C4-2B (cell line): ENCODE measurements around the gene TIGAR.

Experiments
- H3K27ac ChIP-seq: fragments of 450-650 bp; 2 replicates; pipeline ENCODE4 v1.5.1; 2017
- CTCF ChIP-seq: fragments of 450-650 bp; conservative IDR thresholded peaks from 2 replicates; pipeline ENCODE4 v1.5.1; 2017; ENCODE audit warnings: mild to moderate bottlenecking
- ZFX ChIP-seq: fragments of 450-650 bp; IDR thresholded peaks from 2 replicates; pipeline ENCODE4 v1.6.1; 2017

The TIGAR gene

GRCh38 chr12:4356041-4356327, 35.0 kb downstream of the TIGAR start:
- TF ChIP-seq ZFX = no peak
- peak; percentile 64 for TF ChIP-seq CTCF
- H3K27ac ChIP-seq = no peak overlapping the region

GRCh38 chr12:4366090-4366489, 45.1 kb downstream of the TIGAR start:
- H3K27ac ChIP-seq = no peak overlapping the region
- TF ChIP-seq CTCF (no peak), ZFX (no peak)

GRCh38 chr12:4369548-4369947, 48.5 kb downstream of the TIGAR start:
- no peak for TF ChIP-seq CTCF
- TF ChIP-seq ZFX = no peak
- H3K27ac ChIP-seq = no peak overlapping the region

GRCh38 chr12:4370265-4370664, 49.3 kb downstream of the TIGAR start:
- no peak overlapping the region for H3K27ac ChIP-seq
- TF ChIP-seq CTCF (no peak), ZFX (no peak)

GRCh38 chr12:4372653-4373052, 51.6 kb downstream of the TIGAR start:
- TF ChIP-seq CTCF = no peak
- H3K27ac ChIP-seq = no peak overlapping the region

- TF ChIP-seq ZFX (no peak), CTCF (no peak)
- H3K27ac ChIP-seq = no peak overlapping the region
Measured at GRCh38 chr12:4375449-4375848, 54.4 kb downstream of the TIGAR start.

- TF ChIP-seq CTCF (no peak), ZFX (no peak)
- H3K27ac ChIP-seq = no peak overlapping the region
Measured at GRCh38 chr12:4378772-4379171, 57.8 kb downstream of the TIGAR start.
